Activated CD8-positive, alpha-beta memory T cell treated with anti-CD3 and anti-CD28 coated beads for 48 hours (primary cell): Measurements from ENCODE around the gene SLC25A11.
"Not testable (repeated sequence)": the region's sequence is repeated elsewhere in the genome, so short reads cannot be mapped to it uniquely, and the experiment has no call there.

ENCODE experiments used
- DNase-seq, 3 experiments: peaks; one replicate each; pipeline ENCODE4 v3.0.0-alpha.2; 2020; ENCODE audit warnings: low read depth in 2 of 3, low spot score in 2 of 3

Gene SLC25A11

DNA sequence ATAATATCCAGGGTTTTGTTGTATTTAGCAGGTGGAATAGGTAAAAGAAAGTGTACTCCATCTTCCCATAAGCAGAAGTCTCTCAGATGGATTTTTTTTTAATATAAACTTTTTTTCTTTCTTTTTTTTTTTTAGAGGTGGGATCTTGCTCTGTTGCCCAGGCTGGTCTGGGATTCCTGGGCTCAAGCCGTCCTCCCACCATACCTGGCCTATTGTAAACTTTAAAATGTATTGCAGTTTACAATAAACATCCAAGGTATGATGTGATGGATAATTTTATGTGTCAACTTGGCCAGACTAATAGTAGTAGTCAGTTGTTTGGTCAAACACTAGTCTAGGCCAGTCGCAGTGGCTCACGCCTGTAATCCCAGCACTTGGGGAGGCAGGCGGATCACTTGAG, 18.5 kb downstream of the SLC25A11 start:
- no peak for DNase-seq

DNA sequence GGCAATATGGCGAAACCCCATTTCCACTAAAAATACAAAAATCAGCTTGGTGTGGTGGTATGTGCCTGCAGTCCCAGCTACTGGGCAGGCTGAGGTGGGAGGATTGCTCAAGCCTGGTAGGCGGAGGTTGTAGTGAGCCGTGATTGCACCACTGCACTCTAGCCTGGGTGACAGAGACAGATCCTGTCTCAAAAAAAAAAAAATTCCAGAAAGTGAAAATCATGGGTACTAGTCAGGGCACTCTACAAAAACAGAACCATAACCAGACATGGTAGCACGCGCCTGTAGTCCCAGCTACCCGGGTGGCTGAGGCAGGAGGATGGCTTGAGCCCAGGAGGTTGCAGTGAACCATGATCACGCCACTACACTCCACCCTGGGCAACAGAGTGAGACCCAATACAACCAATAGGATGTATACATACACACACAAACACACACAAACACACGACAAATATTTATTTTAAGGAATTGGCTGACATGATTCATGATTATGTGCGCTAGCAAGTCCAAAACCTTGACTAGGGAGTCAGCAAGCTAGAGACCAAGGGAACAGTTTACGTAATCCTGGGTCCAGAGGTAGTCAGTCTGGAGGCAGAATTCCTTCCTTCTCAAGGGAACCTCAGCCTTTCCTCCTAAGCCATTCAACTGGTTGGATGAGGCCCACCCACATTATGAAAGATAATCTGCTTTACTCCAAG, 19.3 kb downstream of the SLC25A11 start:
- DNase-seq: no peak

DNA sequence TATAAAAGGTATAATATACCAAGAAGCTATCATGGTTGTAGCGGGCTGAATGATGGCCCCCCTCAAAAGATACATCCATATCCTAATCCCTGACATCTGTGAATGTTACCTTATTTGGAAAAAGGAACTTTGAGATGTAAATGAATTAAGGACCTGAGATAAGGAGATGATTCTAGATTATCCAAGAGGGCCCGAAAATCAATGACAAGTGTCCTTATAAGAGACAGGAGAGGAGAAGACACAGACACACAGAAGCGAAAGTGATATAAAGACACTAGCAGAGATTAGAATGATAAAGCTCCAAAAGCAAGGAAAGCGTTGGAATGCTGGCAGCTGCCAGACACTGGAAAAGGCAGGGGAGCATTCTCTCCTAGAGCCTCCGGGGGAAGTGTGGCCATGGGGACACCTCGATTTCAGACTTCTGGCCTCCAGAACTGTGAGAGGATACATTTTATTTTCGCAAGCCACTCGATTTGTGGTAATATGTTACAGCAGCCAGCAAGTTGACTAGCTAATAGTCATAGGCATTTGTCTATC, 20.3 kb downstream of the SLC25A11 start:
- no peak for DNase-seq

DNA sequence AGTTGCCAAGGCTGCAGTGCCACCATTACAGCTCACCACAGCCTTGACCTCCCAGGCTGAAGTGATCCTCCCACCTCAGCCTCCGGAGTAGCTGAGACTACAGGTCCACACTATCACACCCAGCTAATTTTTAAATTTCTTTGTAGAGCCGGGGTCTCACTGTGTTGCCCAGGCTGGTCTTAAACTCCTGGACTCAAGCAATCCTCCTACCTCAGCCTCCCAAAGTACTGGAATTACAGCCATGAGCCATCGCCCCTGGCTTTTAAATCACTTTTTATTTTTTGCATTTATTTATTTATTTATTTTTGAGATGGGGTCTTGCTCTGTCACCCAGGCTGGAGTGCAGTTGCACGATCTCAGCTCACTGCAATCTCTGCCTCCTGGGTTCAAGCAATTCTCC, 25.3 kb downstream of the SLC25A11 start:
- not testable (repeated sequence) for DNase-seq

DNA sequence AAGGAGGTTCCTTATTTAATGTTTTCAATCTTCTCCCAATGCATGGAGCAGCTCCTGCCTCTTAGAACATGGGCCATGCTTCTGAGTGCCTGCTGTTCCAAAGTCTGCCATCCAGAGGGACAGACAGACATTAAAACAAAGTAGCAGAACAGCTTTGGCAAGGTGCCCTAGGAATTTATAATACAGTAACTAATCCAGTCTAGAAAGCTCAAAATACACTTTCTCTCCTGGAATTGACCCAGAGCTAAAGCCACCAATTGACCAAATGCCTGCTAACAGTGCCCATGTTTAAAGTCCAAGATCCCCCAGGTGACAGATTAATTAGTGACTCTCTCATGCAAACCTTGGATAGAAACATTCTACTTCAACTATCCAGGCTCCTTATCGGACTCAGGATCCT, 25.9 kb downstream of the SLC25A11 start:
- no peak for DNase-seq

DNA sequence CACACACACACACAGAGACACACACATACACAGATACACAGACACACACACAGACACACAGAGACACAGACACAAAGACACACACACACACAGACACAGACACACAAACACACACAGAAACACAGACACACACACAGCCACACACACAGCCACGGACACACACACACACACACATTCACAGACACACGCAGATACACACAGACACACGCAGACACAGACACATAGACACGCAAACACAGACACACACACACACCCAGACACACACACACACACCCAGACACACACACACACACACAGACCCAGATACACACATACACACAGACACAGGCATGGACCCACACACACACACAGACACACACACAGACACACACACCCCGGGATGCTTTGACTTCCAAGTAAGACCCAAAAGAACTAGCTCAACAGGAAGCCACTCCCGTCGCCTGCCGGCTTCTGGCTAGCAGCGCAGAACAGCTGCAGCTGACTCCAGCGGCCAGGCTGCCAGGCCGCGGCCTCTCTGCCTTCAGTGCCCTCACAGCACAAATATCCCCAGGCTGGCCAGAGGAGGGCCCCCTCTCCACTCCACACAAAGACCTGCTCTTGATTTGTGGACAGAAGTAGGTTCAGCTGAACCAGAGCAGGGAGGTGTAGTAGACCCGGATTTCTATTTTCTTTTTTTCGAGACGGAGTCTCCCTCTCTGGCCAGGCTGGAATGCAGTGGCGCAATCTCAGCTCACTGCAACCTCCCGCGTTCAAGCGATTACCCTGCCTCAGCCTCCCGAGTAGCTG, 30.9 kb downstream of the SLC25A11 start:
- peak in 2 of 3 experiments; percentile 38 to 48 for DNase-seq

DNA sequence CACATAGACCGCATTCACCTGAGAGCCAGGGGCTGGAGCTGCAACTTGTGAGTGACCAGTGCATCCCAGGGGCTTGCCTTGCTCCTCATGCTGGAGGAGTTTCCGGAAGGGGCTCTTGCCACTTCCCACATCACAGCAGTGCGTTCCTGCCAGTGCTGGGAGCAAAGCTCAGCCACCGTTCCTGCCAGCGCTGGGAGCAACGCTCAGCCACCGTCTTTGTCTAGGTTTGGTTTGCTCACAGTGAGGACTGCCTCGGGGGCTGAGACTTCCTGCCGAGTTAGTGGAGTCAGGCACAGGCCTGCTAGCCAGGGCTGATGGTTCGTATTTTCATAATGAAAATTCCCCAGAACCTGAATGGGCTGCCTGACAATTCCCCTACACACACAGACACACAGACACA, 31.5 kb downstream of the SLC25A11 start:
- no peak for DNase-seq

DNA sequence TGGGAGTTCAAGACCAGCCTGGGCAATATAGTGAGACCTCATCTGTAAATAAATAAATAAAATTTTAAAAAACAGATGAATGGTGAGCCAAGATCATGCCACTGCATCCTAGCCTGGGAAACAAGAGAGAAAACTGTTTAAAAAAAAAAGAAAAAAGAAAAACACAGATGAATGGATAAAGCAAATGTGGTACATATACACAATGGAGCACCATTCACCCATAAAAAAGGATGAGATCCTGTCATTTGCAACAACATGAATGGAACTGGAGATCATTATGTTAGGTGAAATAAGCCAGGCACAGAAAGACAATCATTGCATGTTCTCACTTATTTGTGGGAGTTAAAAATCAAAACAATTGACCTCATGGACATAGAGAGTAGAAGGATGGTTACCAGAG, 33.2 kb downstream of the SLC25A11 start:
- DNase-seq: not testable (repeated sequence)

DNA sequence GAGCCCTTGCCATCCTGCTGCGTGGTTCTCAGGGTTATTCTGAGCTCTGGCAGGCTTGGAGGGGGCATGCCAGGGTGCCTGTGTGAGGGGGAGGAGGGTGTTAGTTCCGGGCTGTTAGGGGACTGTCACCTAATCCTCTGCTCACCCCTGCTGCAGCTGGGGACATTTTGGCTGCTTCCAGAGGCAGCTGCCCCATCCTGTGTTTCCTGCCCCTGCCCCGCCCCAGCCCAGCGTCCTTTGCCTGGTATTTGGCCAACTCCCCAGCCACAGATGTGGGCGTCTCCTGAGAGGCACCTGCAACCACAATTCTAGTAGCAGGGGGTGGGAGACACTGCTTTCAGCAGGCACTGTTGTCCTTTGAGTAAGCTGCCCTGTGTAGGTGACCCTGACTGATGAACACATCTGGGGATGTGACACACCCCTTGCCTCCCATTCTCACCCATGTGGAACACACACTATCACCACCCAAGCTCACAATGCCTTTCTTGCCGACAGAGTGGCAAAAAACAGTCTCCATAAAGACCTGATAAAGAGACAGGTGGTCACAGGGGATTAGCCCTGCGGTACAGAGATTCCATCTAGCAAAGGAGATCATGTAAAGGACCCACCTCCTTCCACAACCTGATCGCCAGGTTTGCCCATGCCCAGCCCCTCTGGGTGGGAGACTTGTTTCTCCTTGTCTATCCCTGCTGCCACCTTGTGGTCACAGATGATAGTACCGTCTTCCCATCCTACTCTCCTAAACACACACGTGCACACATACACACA, 36.6 kb downstream of the SLC25A11 start, which contains the start of gene CHRNE:
CHRNE (minus strand) TSS at position 48 of the 768 bp plus-strand sequence; CDS start at position 13, 35 bp downstream.
- peak; percentile 40 to 52 (median 44) for DNase-seq

DNA sequence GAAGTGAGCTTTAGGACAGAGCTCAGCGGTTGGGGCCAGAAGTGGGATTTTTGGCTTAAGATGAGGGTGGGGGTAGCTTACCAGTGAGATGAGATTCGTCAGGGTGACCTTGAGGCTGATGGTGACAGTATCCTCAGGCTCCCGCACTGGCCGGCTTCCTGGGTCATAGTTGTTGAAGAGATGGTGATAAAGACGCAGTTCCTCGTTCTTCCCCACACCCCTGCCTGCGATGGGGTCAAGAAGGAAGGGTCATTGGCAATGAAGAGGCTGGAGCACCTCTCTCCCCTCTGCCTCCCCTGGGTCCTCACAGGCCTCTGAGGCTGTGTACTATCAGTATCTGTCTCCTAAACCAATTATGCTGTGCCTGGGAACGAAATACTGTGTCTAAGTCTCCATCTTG, 37.3 kb downstream of the SLC25A11 start:
- no peak for DNase-seq

DNA sequence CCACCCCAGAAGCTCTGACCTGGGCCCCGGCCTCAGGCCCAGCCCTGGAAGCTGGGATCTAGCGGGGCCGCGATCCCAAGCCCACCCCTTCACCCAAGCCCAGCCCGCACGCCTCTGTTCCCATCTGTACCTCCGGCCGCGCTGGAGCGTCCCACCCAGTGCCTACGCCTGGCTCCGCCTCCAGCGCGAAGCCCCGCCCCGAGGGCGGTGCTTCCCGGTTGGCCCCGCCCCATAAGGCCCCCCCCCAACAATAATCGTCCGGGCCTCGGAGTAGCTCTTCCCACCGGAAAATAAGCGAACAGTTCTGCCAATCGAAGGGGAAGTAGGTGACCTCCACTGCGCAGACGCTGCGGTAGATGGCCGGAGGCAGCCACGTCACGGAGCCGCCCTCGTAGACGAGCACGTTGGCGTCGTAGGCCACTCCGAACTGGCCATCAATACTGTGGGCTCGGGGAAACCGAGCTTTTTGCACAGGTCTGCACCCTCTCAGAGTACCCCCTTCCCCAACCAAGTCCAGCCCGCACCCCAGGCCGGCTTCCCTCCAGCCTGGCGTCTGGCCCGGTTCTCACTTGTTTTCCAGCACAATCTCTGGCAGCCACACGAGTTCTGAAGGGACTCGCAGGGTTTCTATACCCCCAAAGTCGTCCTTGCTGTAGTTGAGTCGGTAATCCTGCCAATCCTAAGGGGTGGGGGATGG, 38.0 kb downstream of the SLC25A11 start:
- no peak for DNase-seq

DNA sequence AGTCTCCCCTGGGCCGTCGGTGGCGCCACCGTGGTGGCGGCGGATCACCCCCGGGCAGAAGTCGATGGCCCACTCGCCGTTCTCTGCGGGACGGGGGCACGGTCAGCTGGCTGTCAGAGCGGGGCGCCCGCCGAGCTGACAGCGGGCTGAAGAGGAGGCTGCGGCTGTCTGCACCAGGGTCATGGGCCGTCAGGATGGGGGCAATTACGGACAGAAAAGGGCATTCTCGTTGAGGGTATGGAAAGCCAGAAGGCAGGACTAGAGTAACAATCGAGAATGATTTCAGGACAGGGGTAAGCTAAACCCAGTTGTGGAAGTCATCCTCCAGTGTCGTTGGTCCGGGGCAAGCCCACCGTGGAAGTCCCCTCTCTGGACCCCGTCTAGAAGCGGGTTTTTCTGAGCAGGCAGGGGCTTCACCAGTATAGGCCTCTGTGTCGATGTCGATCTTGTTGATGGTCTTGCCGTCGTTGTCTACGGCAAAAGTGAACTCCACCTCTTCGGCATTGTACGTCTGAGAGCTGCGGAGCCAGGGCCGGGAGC, 38.7 kb downstream of the SLC25A11 start:
- DNase-seq: no peak

DNA sequence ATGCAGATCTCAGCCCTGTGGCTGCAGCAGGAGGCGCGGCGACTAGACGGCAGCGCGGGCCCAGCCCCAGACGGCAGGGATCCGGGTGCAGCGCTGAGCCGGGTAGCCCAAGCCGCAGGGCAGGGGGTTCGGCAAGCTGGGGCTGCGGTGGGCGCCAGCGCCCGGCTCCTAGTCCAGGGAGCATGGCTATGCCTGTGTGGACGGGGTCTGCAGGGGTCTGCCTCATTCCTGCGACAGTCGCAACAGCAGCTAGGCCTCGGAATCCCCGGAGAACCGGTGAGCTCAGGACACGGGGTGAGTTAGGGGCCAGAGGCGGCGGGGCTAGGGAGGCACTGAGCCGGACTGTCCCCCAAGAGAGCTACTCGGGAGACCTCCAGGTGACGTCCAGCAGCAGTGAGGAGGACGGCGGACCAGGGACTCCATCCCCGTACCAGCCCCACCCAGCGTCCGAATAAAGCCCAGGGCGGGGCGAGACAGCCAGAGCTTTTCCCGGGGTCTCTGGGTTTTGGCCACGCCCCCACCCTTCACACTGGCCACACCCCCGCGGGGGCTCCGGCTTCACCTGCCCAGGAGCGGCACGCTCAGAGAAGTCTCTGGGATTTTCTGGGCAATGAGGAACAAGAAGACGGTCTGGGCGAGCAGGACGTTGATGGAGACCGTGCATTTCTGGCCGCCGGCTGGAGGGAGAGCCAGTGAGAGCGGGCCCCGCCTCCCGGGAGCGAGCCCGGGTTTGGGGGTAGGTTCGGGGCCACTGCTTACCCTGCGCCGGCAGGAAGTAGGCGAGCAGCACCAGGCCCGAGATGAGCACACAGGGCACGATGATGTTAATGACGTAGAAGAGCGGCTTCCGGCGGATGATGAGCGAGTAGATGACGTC, 39.4 kb downstream of the SLC25A11 start:
- DNase-seq: no peak

DNA sequence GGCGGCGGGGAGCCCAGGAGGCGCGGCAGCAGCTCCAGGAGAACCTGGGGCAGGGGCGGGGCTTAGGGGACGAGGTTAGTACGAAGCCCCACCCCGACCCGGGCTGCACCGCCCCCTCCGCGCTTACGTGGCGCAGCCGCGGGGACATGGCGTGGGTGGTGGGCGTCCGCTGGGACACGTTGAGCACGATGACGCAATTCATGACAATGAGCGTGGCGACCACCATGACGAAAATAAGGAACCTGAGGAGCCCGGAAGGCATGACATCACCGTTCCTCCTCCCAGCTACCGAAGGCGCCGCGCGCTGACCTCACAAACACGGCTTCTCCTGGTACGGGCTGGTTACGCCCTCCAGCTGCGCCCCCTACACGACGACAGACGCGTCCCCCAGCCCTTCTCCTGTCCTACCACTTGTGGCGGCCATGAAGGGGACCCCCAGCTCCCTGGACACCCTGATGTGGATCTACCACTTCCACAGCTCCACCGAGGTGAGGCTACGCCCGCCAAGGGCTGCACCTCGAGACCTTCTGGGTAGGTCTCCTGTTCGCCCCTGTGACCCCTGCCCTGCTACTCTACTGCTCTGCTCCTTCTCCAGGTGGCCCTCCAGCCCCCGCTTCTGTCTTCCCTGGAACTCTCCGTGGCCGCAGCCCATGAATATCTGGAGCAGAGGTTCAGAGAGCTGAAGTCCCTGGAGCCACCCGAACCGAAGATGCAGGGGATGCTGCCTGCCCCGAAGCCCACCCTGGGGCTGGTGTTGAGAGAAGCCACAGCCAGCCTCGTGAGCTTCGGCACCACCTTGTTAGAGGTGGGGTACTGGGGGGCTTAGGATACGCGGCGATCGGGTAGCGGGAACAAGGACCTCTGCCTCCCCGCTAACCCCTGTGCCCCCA, 40.3 kb downstream of the SLC25A11 start, which contains the start of gene C17orf107:
C17orf107 (plus strand) TSS at position 196 of the 890 bp plus-strand sequence; CDS start at position 423, 227 bp downstream.
- DNase-seq: peak; percentile 85 to 88 (median 86)

DNA sequence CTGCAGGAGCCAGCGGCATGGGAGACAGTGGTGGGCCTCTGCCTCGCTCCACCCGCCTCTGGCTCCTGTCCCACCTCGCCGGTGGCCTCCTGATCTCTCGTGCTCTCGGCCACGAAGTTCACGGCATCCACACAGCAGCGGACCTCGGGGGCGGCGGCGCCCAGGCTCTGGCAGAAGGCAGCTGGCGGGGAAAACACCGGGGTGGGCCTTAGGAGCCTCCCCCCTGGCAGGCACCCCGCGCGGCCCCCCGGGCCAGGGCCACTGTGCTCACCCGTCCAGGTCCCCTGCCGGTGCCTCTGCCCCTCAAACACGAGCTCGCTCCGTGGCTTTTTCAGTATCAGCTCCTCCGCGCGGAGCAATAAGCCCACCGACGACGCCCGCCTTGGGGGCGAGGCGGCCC, 40.9 kb downstream of the SLC25A11 start:
- DNase-seq: no peak

DNA sequence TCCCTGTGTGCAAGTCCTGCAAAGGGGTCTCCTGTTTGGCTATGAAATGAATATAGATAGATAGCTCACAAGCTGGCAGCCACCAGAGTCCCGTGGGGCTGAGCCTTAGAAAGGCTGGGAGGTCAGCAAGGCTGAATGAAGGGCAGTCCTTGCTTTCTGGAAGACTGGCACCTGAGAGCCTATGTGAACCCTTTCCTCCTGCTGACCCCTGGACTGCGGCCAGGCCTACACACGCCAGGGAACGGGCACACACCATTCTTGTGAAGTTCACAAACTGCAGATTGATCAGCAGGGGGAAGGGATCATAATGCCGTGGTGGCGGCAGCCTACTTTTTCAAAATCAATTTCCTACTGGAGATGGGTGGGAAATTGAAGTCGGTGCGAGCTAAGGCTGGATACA, 41.5 kb downstream of the SLC25A11 start:
- DNase-seq: no peak

DNA sequence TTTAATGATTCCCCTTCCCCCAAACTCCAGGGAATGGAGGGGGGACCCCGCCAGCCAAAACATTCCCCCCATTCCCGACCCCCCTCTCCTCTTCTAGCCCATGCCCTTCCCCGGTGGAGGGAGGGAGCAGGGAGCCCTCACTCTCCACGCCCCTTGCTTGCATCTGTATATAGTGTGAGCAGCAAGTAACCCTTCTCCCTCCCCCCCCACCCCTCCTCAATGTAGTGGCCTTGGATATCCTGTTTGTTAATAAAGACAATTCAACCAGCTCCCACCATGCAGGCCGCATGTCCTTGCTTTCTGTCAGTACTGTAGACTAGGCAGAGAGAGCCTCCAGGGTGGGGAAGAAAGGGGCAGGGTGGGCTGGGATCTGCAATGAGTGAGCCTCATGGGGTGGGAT, 42.1 kb downstream of the SLC25A11 start:
- no peak for DNase-seq

DNA sequence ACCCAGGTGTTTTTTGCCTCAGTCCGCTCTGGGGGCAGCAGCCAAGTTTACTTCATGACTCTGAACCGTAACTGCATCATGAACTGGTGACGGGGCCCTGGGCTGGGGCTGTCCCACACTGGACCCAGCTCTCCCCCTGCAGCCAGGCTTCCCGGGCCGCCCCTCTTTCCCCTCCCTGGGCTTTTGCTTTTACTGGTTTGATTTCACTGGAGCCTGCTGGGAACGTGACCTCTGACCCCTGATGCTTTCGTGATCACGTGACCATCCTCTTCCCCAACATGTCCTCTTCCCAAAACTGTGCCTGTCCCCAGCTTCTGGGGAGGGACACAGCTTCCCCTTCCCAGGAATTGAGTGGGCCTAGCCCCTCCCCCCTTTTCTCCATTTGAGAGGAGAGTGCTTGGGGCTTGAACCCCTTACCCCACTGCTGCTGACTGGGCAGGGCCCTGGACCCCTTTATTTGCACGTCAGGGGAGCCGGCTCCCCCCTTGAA, 42.6 kb downstream of the SLC25A11 start:
- no peak for DNase-seq
